Measurements from ENCODE around the gene SAP30BP. TPM values are rescaled to one million over a fixed set of nuclear protein-coding genes. Genes with fewer than 3 reads are reported as not detected.

Gene SAP30BP
- total and polyA plus RNA-seq, 2 of the 8 experiments (the other 6 are each of a cell fraction or from before 2014, with no cell fraction given) = 63.3 to 79.9 TPM

GRCh38 chr17:75672011-75672410 lies 4.9 kb downstream of the SAP30BP start:
- H3K79me1 ChIP-seq (ENCODE audit: low read depth, low read length) = peaks cover 2% of the 10 kb centered on the region; the same call in 1 of the 2 replicates
- H3K27me3 ChIP-seq (replicated peaks in 1 of 4; ENCODE audit: control insufficient read depth in 3 of 4, extremely low read depth in 1 of 4, insufficient read depth in 3 of 4, low read length in 3 of 4) = no peaks in the 10 kb centered on the region
- H3K4me3 ChIP-seq (ENCODE audit: extremely low read depth in 1 of 4, insufficient read depth in 2 of 4, low read depth in 3 of 4, low read length in 4 of 4) = no peak overlapping the region
- POLR2A ChIA-PET (ENCODE audit: partially characterized antibody) = interaction anchor here (1.0 to 3.4 kb wide), 9 partner anchors 10 to 108 kb away, joined by 3 to 26 read pairs (median 4); no protein-coding TSS in a partner anchor
- no peak overlapping the region for H3K27ac ChIP-seq (ENCODE audit: low read depth, low read length)
- 0 out of 2 replicates have a peak, but pooled peaks cover 4% of the 10 kb centered on the region for H3K23me2 ChIP-seq (ENCODE audit: low read depth, low read length)
- no peak overlapping the region for H3K4ac ChIP-seq (replicated peaks; ENCODE audit: insufficient read length, low read depth, low read length)
- FAIRE-seq (no peak), DNase-seq (ENCODE audit: low read depth in 1 of 2, low spot score in 2 of 2) (no peak)
- H3K9ac ChIP-seq (replicated peaks in 1 of 4; ENCODE audit: extremely low read depth in 1 of 4, low read depth in 3 of 4, low read length in 3 of 4) = no peak overlapping the region
- H3K4me1 ChIP-seq (replicated peaks in 1 of 4; ENCODE audit: control insufficient read depth in 3 of 4, insufficient read depth in 4 of 4, low read length in 3 of 4) = peaks cover 0 to 7% (median under 1%) of the 10 kb centered on the region in 4 experiments; a peak in 1 of 7 replicates
- H2BK120ac ChIP-seq (replicated peaks; ENCODE audit: low read depth, low read length) = no peak overlapping the region
- no peak overlapping the region for H3K18ac ChIP-seq (ENCODE audit: extremely low read depth, low read length)
- no peak overlapping the region for H2AFZ ChIP-seq (ENCODE audit: low read length)
- TF ChIP-seq BCL11A (IDR thresholded peaks at IDR 0.05; ENCODE audit: low read depth in 2 of 2, low read length in 2 of 2) (no peak), MAFK (IDR thresholded peaks at IDR 0.05; ENCODE audit: low read depth, low read length) (no peak)
- no peak overlapping the region for H2BK15ac ChIP-seq (ENCODE audit: low read length)
- H3K23ac ChIP-seq (ENCODE audit: insufficient read length) = no peak overlapping the region
- H3K14ac ChIP-seq (ENCODE audit: insufficient read length) = no peak overlapping the region
- H2BK12ac ChIP-seq (ENCODE audit: low read depth, low read length) = no peak overlapping the region
- H4K91ac ChIP-seq (replicated peaks; ENCODE audit: insufficient read length, low read length) = no peak overlapping the region
- CTCF ChIA-PET (ENCODE audit: partially characterized antibody) = interaction anchor here (0.5 to 7.4 kb wide), 16 partner anchors 10 to 257 kb away, joined by 3 to 115 read pairs (median 4); no protein-coding TSS in a partner anchor
- peaks cover 14 to 35% (median 23%) of the 10 kb centered on the region in 4 experiments; a peak in 7 of 8 replicates for H3K36me3 ChIP-seq (ENCODE audit: control insufficient read depth in 2 of 4, insufficient read depth in 4 of 4, low read length in 3 of 4)
- H2BK20ac ChIP-seq (ENCODE audit: low read length) = no peak overlapping the region
- no peak overlapping the region for H4K8ac ChIP-seq (ENCODE audit: extremely low read depth, insufficient read depth, low read length)
- H3K9me3 ChIP-seq (ENCODE audit: insufficient read depth in 2 of 2, low read depth in 1 of 2, low read length in 1 of 2) = no peaks in the 10 kb centered on the region
- H3K79me2 ChIP-seq (ENCODE audit: control insufficient read depth in 1 of 2, insufficient read depth in 2 of 2, low read length in 2 of 2) = peaks cover 11 to 60% of the 10 kb centered on the region in 2 experiments; a peak in 3 of 4 replicates
- H2BK5ac ChIP-seq (ENCODE audit: low read depth, low read length) = no peak overlapping the region
- H2AK5ac ChIP-seq (ENCODE audit: low read depth, low read length) = no peak overlapping the region
- no peak overlapping the region for H4K5ac ChIP-seq (ENCODE audit: insufficient read length, low read depth, low read length)
- WGBS, 2 experiments (ENCODE audit: extremely low coverage in 1 of 2, insufficient coverage in 1 of 2, insufficient read length in 1 of 2, insufficient replicate concordance in 2 of 2, low coverage in 1 of 2, low lambda C conversion rate in 2 of 2, missing lambda C conversion rate in 1 of 2) = 95% methylated on average over 5 of the region's 5 CpGs; no CpG with 5 or more reads in 1 of the 2 experiments
- peaks cover 4% of the 10 kb centered on the region in 2 experiments for H4K20me1 ChIP-seq (replicated peaks in 1 of 2; ENCODE audit: control insufficient read depth in 1 of 2, insufficient read depth in 2 of 2, low read length in 2 of 2)
- H3K56ac ChIP-seq (replicated peaks; ENCODE audit: insufficient read length, low read depth, low read length) = no peak overlapping the region
- no peak overlapping the region for H3K4me2 ChIP-seq (ENCODE audit: insufficient read depth in 1 of 2, low read depth in 2 of 2, low read length in 2 of 2)

Data from H1 (cell line).